HT1080 (cell line): ENCODE results near the gene ANAPC4. TPM values are rescaled to one million over a fixed set of nuclear protein-coding genes. Genes with fewer than 3 reads are reported as not detected.

ENCODE experiments used
- DNase-seq: peaks from one replicate; pipeline ENCODE4 v3.0.0-alpha.2; 2015; ENCODE audit warnings: low read depth
- total RNA-seq: library from RNA; depleted of rRNA; stranded (reverse); fragments of >200 nt; shearing (Covaris generic); gene quantifications from 2 replicates; pipeline ENCODE4 v1.2.3, GENCODE V29; 2014

ANAPC4 gene
- total RNA-seq, 1 experiment from 2014 or later: 19.5 TPM

- no peak for DNase-seq
Measured at GRCh38 chr4:25430630-25431029, 53.6 kb downstream of the ANAPC4 start.

- no peak for DNase-seq
Measured at GRCh38 chr4:25433966-25434827, 57.1 kb downstream of the ANAPC4 start.

- no peak for DNase-seq
Measured at GRCh38 chr4:25437926-25438325, 60.9 kb downstream of the ANAPC4 start.

- DNase-seq: peak; percentile 60
Measured at GRCh38 chr4:25439918-25440477, 62.9 kb downstream of the ANAPC4 start.

- DNase-seq: no peak
Measured at GRCh38 chr4:25440478-25441030, 63.5 kb downstream of the ANAPC4 start.

- DNase-seq: peak; percentile 66
Measured at GRCh38 chr4:25441519-25442117, 64.6 kb downstream of the ANAPC4 start.

- DNase-seq: no peak
Measured at GRCh38 chr4:25442863-25443307, 65.8 kb downstream of the ANAPC4 start.

GRCh38 chr4:25443851-25444250, 66.8 kb downstream of the ANAPC4 start:
- no peak for DNase-seq

- DNase-seq: no peak
Measured at GRCh38 chr4:25446611-25447010, 69.5 kb downstream of the ANAPC4 start.

- no peak for DNase-seq
Measured at GRCh38 chr4:25448379-25449109, 71.5 kb downstream of the ANAPC4 start.

- no peak for DNase-seq
Measured at GRCh38 chr4:25449270-25449669, 72.2 kb downstream of the ANAPC4 start.

GRCh38 chr4:25449688-25450087, 72.6 kb downstream of the ANAPC4 start:
- no peak for DNase-seq

- no peak for DNase-seq
Measured at GRCh38 chr4:25450491-25450901, 73.4 kb downstream of the ANAPC4 start.

- no peak for DNase-seq
Measured at GRCh38 chr4:25451676-25452075, 74.6 kb downstream of the ANAPC4 start.

GRCh38 chr4:25452081-25452480, 75.0 kb downstream of the ANAPC4 start:
- DNase-seq: no peak

- DNase-seq: no peak
Measured at GRCh38 chr4:25454476-25454875, 77.4 kb downstream of the ANAPC4 start.

GRCh38 chr4:25457053-25457715, 80.1 kb downstream of the ANAPC4 start:
- peak; percentile 94 for DNase-seq

- DNase-seq: no peak
Measured at GRCh38 chr4:25466966-25467697, 90.1 kb downstream of the ANAPC4 start.

GRCh38 chr4:25467843-25468242, 90.8 kb downstream of the ANAPC4 start:
- no peak for DNase-seq
